Measurements from ENCODE around the gene TIMM50.
A peak's percentile ranks its signal among the peaks of the same experiment; 100 is the strongest.

The TIMM50 gene

GRCh38 chr19:39533003-39533512 lies 52.4 kb downstream of the TIMM50 start:
- H3K4me3 ChIP-seq (ENCODE audit: low read depth, low read length) = no peak overlapping the region
- DNase-seq (ENCODE audit: low read depth) = no peak
- TF ChIP-seq MYC (IDR thresholded peaks at IDR 0.05; ENCODE audit: low read depth, low read length) = no peak
- TF ChIP-seq POLR2A (IDR thresholded peaks at IDR 0.05; ENCODE audit: extremely low read depth, insufficient read length) = no peak
- TF ChIP-seq, protein P1, sequence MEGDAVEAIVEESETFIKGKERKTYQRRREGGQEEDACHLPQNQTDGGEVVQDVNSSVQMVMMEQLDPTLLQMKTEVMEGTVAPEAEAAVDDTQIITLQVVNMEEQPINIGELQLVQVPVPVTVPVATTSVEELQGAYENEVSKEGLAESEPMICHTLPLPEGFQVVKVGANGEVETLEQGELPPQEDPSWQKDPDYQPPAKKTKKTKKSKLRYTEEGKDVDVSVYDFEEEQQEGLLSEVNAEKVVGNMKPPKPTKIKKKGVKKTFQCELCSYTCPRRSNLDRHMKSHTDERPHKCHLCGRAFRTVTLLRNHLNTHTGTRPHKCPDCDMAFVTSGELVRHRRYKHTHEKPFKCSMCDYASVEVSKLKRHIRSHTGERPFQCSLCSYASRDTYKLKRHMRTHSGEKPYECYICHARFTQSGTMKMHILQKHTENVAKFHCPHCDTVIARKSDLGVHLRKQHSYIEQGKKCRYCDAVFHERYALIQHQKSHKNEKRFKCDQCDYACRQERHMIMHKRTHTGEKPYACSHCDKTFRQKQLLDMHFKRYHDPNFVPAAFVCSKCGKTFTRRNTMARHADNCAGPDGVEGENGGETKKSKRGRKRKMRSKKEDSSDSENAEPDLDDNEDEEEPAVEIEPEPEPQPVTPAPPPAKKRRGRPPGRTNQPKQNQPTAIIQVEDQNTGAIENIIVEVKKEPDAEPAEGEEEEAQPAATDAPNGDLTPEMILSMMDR (IDR thresholded peaks at IDR 0.05; ENCODE audit: low read depth, low read length) = no peak
- TF ChIP-seq MAX (IDR thresholded peaks at IDR 0.05; ENCODE audit: low read depth, low read length) = no peak

DNA sequence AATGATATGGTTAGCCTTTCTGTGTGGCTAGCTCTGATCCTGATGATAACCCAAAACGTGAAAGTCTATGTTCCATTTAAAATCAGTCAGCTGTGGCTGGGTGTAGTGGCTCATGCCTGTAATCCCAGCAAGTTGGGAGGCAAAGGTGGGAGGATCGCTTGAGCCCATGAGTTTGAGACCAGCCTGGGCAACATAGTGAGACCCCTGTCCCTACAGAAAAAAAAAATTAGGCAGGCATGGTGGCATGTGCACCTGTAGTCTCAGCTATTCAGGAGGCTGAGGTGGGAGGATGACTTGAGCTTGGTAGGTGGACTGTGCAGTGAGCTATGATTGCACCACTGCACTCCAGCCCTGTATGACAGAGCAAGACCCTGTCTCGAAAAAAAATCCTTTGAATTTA lies 53.2 kb downstream of the TIMM50 start:
- TF ChIP-seq POLR2A (IDR thresholded peaks at IDR 0.05; ENCODE audit: extremely low read depth, insufficient read length) = no peak
- no peak for DNase-seq (ENCODE audit: low read depth)
- no peak overlapping the region for H3K4me3 ChIP-seq (ENCODE audit: low read depth, low read length)

- TF ChIP-seq, protein P1 (IDR thresholded peaks at IDR 0.05; ENCODE audit: low read depth, low read length) = no peak
- no peak for TF ChIP-seq MAX (IDR thresholded peaks at IDR 0.05; ENCODE audit: low read depth, low read length)
- TF ChIP-seq MYC (IDR thresholded peaks at IDR 0.05; ENCODE audit: low read depth, low read length) = no peak
- TF ChIP-seq POLR2A (IDR thresholded peaks at IDR 0.05; ENCODE audit: extremely low read depth, insufficient read length) = no peak
- H3K4me3 ChIP-seq (ENCODE audit: low read depth, low read length) = peak overlapping the region; percentile 78
- DNase-seq (ENCODE audit: low read depth) = no peak
These were observed 58.5 kb downstream of the TIMM50 start for GRCh38 chr19:39539165-39539517.

DNA sequence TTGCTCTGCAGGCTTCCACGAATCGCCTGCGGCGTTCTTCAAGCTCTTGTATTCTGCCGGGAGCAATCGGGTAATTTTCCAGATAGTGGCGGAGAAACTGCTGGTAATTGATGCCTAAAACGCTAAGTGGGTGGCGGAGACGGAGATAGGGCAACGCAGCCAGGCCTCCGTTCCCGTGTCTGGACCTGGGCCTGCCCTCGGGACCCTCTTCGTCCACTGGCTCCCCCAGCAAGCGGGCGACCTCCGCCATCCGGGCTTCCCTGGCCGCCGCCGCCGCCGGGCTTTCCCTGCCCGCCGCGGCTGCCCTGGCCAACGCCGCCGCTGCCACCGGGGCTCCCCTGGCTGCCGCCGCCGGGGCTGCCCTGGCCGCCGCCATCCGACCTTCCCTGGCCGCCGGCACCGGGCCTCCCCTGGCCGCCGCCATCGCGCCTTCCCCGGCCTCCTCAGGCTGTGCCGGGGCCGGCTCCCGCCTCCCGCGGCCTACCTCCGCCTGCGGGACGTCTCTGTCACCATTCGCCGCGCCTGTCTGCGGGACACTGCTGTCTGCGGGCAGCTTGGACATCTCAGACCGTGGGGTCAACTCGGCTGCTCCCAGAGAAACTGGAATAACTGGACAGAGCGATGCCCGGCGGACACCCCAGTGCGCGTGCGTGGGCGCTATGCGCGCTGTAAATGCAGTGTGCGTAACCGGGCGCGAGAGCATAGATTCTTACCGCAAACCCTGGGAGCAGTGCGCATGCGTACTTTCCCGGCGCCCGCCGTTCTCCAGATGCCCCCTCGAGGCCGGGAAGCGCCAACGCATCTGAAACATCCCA lies 59.1 kb downstream of the TIMM50 start, which contains the start of gene EID2:
Gene EID2, minus strand, starts transcription at position 644 of the 815 bp plus-strand sequence. Its CDS starts 82 bp downstream, at position 562.
- DNase-seq (ENCODE audit: low read depth) = peak; percentile 89
- H3K4me3 ChIP-seq (ENCODE audit: low read depth, low read length) = peak within 1 kb of the TSS; percentile 78
- TF ChIP-seq MAX (IDR thresholded peaks at IDR 0.05; ENCODE audit: low read depth, low read length) (peak; percentile 63), POLR2A (IDR thresholded peaks at IDR 0.05; ENCODE audit: extremely low read depth, insufficient read length) (peak; percentile 41), MYC (IDR thresholded peaks at IDR 0.05; ENCODE audit: low read depth, low read length) (no peak)
- TF ChIP-seq, protein P1 (IDR thresholded peaks at IDR 0.05; ENCODE audit: low read depth, low read length) = peak; percentile 34

GRCh38 chr19:39540333-39540673 lies 59.7 kb downstream of the TIMM50 start:
- no peak overlapping the region for H3K4me3 ChIP-seq (ENCODE audit: low read depth, low read length)
- DNase-seq (ENCODE audit: low read depth) = no peak

More at GRCh38 chr19:39540333-39540673, 59.7 kb downstream of the TIMM50 start:
- TF ChIP-seq MAX (IDR thresholded peaks at IDR 0.05; ENCODE audit: low read depth, low read length) = no peak
- TF ChIP-seq, protein P1 (IDR thresholded peaks at IDR 0.05; ENCODE audit: low read depth, low read length) = no peak
- no peak for TF ChIP-seq MYC (IDR thresholded peaks at IDR 0.05; ENCODE audit: low read depth, low read length)
- no peak for TF ChIP-seq POLR2A (IDR thresholded peaks at IDR 0.05; ENCODE audit: extremely low read depth, insufficient read length)
